Activated CD4-positive, alpha-beta T cell treated with anti-CD3 and anti-CD28 coated beads, Interleukin-10, Interleukin-2, amounts not matched to agents 100 ng/mL and 50 ng/mL, durations not matched to agents 16 hours and 8 hours (primary cell): ENCODE measurements around the gene CSMD2.
A peak's percentile ranks its signal among the peaks of the same experiment; 100 is the strongest.
"Not testable (repeated sequence)": the region's sequence is repeated elsewhere in the genome, so short reads cannot be mapped to it uniquely, and the experiment has no call there.

Experiments used
- DNase-seq: peaks from one replicate; pipeline ENCODE4 v3.0.0-alpha.2; 2020

CSMD2 gene

GRCh38 chr1:34164771-34165391 is at the start of gene CSMD2:
Gene CSMD2 (minus strand): TSS chr1:34165230. CDS start chr1:34165097, 133 bp downstream.
- DNase-seq: no peak

- DNase-seq: no peak
Measured at GRCh38 chr1:34213956-34214355, 48.9 kb upstream of the CSMD2 start.

- DNase-seq: no peak
Measured at GRCh38 chr1:34212673-34213072, 47.6 kb upstream of the CSMD2 start.

GRCh38 chr1:34199927-34200326 is 34.9 kb upstream of the CSMD2 start:
- peak; percentile 8 for DNase-seq

- DNase-seq: no peak
Measured at GRCh38 chr1:34192621-34193020, 27.6 kb upstream of the CSMD2 start.

GRCh38 chr1:34190692-34191091 is 25.7 kb upstream of the CSMD2 start:
- peak; percentile 18 for DNase-seq

GRCh38 chr1:34188985-34189384 is 24.0 kb upstream of the CSMD2 start:
- no peak for DNase-seq

- no peak for DNase-seq
Measured at GRCh38 chr1:34188418-34188817, 23.4 kb upstream of the CSMD2 start.

GRCh38 chr1:34186741-34187494 is 21.9 kb upstream of the CSMD2 start:
- no peak for DNase-seq

- not testable (repeated sequence) for DNase-seq
Measured at GRCh38 chr1:34183381-34183780, 18.4 kb upstream of the CSMD2 start.

GRCh38 chr1:34178072-34178471 is 13.0 kb upstream of the CSMD2 start:
- no peak for DNase-seq

- no peak for DNase-seq
Measured at GRCh38 chr1:34176830-34177603, 12.0 kb upstream of the CSMD2 start, which contains the start of gene C1orf94. Gene C1orf94 (plus strand): TSS chr1:34176907. CDS start chr1:34177790, 883 bp downstream.

- DNase-seq: no peak
Measured at GRCh38 chr1:34175744-34176143, 10.7 kb upstream of the CSMD2 start.

- DNase-seq: no peak
Measured at GRCh38 chr1:34167389-34167788, 2.4 kb upstream of the CSMD2 start.

- no peak for DNase-seq
Measured at GRCh38 chr1:34166625-34167361, 1.8 kb upstream of the CSMD2 start.

- DNase-seq: no peak
Measured at GRCh38 chr1:34166191-34166624, 1.2 kb upstream of the CSMD2 start.

- no peak for DNase-seq
Measured at GRCh38 chr1:34165422-34165921, 442 bp upstream of the CSMD2 start.

GRCh38 chr1:34163792-34164731 is 968 bp downstream of the CSMD2 start:
- DNase-seq: no peak

- DNase-seq: peak; percentile 61
Measured at GRCh38 chr1:34162852-34163766, 1.9 kb downstream of the CSMD2 start.

- DNase-seq: no peak
Measured at GRCh38 chr1:34156739-34157138, 8.3 kb downstream of the CSMD2 start.
